ENCODE measurements around the gene NAA80. TPM values are rescaled to one million over a fixed set of nuclear protein-coding genes. Genes with fewer than 3 reads are reported as not detected.
"Not testable (repeated sequence)": the region's sequence is repeated elsewhere in the genome, so short reads cannot be mapped to it uniquely, and the experiment has no call there.

NAA80 gene
- total and polyA plus RNA-seq, 8 donors = 2.6 to 15.6 (median 5.2) TPM

- no peaks in the 10 kb centered on the region for H3K27me3 ChIP-seq
- ATAC-seq (no peak), FAIRE-seq (no peak), DNase-seq (no peak)
- intact Hi-C loops (cut with DNase I) = no loop called here
- TF ChIP-seq CTCF (IDR thresholded peaks at IDR 0.05) = no peak
- H3K4me3 ChIP-seq = no peak overlapping the region
- H3K27ac ChIP-seq = peak overlapping the region; percentile 52 to 94 (median 86)
- H3K4me1 ChIP-seq = peaks cover 21 to 52% (median 21%) of the 10 kb centered on the region in 3 donors
- WGBS, 2 donors = 72 to 87% methylated on average over 6 of the region's 6 CpGs
- H3K9me3 ChIP-seq = no peaks in the 10 kb centered on the region
- H3K36me3 ChIP-seq = no peaks in the 10 kb centered on the region
Observed at GRCh38 chr3:50263478-50264382, 35.5 kb downstream of the NAA80 start.

- FAIRE-seq (no peak), ATAC-seq (no peak), DNase-seq (no peak)
- Histone ChIP-seq H3K4me1 (peaks cover 12 to 44% (median 14%) of the 10 kb centered on the region in 3 donors), H3K27ac (no peak overlapping the region), H3K36me3 (peaks cover 0 to 4% (median under 1%) of the 10 kb centered on the region in 3 donors), H3K9me3 (no peaks in the 10 kb centered on the region), H3K27me3 (no peaks in the 10 kb centered on the region), H3K4me3 (no peak overlapping the region)
- 83% methylated on average over 7 of the region's 7 CpGs for WGBS, 2 donors
- TF ChIP-seq CTCF (IDR thresholded peaks at IDR 0.05) = no peak
- intact Hi-C loops (cut with DNase I) = no loop called here
Observed at GRCh38 chr3:50262778-50263177, 36.4 kb downstream of the NAA80 start.

- H3K4me3 ChIP-seq; H3K27me3 ChIP-seq; H3K36me3 ChIP-seq; FAIRE-seq; ATAC-seq; intact Hi-C loops (cut with DNase I); H3K27ac ChIP-seq; DNase-seq; H3K9me3 ChIP-seq: not testable (repeated sequence)
- 96 to 100% methylated on average over 4 of the region's 4 CpGs for WGBS, 2 donors
- H3K4me1 ChIP-seq = peaks cover 9 to 40% (median 10%) of the 10 kb centered on the region in 3 donors
Observed at GRCh38 chr3:50262200-50262599, 37.0 kb downstream of the NAA80 start.

GRCh38 chr3:50261505-50261904 lies 37.7 kb downstream of the NAA80 start:
- no peak for TF ChIP-seq CTCF (IDR thresholded peaks at IDR 0.05)
- FAIRE-seq (no peak), DNase-seq (no peak), ATAC-seq (no peak)
- peak overlapping the region in 3 of 4 donors; percentile 94 to 98 (median 97) for H3K27ac ChIP-seq
- H3K4me3 ChIP-seq = no peak overlapping the region
- H3K9me3 ChIP-seq = no peaks in the 10 kb centered on the region
- H3K27me3 ChIP-seq = no peaks in the 10 kb centered on the region
- H3K36me3 ChIP-seq = peaks cover 7 to 16% (median 7%) of the 10 kb centered on the region in 3 donors
- peaks cover 5 to 35% (median 6%) of the 10 kb centered on the region in 3 donors for H3K4me1 ChIP-seq
- intact Hi-C loops (cut with DNase I) = no loop called here
- WGBS, 2 donors = 40 to 54% methylated on average over 2 of the region's 2 CpGs

- intact Hi-C loops (cut with DNase I) = no loop called here
- no peaks in the 10 kb centered on the region for H3K9me3 ChIP-seq
- WGBS, 2 donors = 67 to 78% methylated on average over 5 of the region's 5 CpGs
- peak overlapping the region in 2 of 4 donors; percentile 53 to 54 for H3K4me3 ChIP-seq
- no peak for FAIRE-seq
- peak in 1 of 6 donors; percentile 55 for DNase-seq
- H3K36me3 ChIP-seq = peaks cover 7 to 21% (median 8%) of the 10 kb centered on the region in 3 donors
- no peak for TF ChIP-seq CTCF (IDR thresholded peaks at IDR 0.05)
- H3K27ac ChIP-seq = peak overlapping the region; percentile 94 to 98 (median 96)
- peaks cover 2 to 30% (median 6%) of the 10 kb centered on the region in 3 donors for H3K4me1 ChIP-seq
- no peaks in the 10 kb centered on the region for H3K27me3 ChIP-seq
- ATAC-seq = no peak
Observed at GRCh38 chr3:50260942-50261441, 38.2 kb downstream of the NAA80 start.
